AG04449 (cell line): ENCODE measurements around the gene PGLYRP3.

Source experiments
- CTCF ChIA-PET: fragments of 350-600 bp; formaldehyde crosslinking; extraction: SDS; loops from one replicate; lab custom pipeline; 2021; ENCODE audit warnings: antibody characterized with exemption; lab: Yijun Ruan, JAX
- POLR2A ChIA-PET: fragments of 400-600, 350-600 bp; formaldehyde crosslinking; extraction: SDS; loops from one replicate; lab custom pipeline; 2020; ENCODE audit warnings: antibody characterized with exemption, inconsistent platforms; lab: Yijun Ruan, JAX
- DNase-seq: peaks from one replicate; pipeline ENCODE4 v3.0.0-alpha.2; 2010; ENCODE audit warnings: low read depth, low spot score
- H3K4me3 ChIP-seq: 2 replicates; pipeline ENCODE4 v1.5.1; 2011; ENCODE audit warnings: low read depth, mild to moderate bottlenecking, control low read depth, low read length
- TF ChIP-seq, protein P1 (sequence below): IDR thresholded peaks from one replicate; pipeline ENCODE4 v1.5.1; 2011; ENCODE audit warnings: mild to moderate bottlenecking, moderate library complexity, low read length, control low read depth, inconsistent platforms; ENCODE audit not compliant: insufficient read depth; ENCODE audit errors: missing control alignments

The PGLYRP3 gene

DNA sequence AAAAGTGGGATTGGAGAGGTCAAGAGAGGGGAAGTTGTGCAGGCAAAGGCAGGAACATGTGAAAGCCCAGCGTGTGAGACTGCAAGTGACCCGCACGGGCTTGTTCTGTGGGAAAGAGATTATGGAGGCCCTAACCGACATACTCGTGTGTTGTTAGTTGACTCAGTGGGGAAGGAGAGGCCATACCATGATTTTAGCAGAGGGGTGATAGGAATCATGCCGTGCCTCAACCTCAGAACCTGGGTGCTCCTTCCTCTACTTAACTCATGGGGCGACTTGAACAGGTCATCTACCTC, 19.3 kb downstream of the PGLYRP3 start:
- TF ChIP-seq, protein P1, sequence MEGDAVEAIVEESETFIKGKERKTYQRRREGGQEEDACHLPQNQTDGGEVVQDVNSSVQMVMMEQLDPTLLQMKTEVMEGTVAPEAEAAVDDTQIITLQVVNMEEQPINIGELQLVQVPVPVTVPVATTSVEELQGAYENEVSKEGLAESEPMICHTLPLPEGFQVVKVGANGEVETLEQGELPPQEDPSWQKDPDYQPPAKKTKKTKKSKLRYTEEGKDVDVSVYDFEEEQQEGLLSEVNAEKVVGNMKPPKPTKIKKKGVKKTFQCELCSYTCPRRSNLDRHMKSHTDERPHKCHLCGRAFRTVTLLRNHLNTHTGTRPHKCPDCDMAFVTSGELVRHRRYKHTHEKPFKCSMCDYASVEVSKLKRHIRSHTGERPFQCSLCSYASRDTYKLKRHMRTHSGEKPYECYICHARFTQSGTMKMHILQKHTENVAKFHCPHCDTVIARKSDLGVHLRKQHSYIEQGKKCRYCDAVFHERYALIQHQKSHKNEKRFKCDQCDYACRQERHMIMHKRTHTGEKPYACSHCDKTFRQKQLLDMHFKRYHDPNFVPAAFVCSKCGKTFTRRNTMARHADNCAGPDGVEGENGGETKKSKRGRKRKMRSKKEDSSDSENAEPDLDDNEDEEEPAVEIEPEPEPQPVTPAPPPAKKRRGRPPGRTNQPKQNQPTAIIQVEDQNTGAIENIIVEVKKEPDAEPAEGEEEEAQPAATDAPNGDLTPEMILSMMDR = no peak
- no peak overlapping the region for H3K4me3 ChIP-seq
- CTCF ChIA-PET = no interaction called here
- POLR2A ChIA-PET = no interaction called here
- no peak for DNase-seq

DNA sequence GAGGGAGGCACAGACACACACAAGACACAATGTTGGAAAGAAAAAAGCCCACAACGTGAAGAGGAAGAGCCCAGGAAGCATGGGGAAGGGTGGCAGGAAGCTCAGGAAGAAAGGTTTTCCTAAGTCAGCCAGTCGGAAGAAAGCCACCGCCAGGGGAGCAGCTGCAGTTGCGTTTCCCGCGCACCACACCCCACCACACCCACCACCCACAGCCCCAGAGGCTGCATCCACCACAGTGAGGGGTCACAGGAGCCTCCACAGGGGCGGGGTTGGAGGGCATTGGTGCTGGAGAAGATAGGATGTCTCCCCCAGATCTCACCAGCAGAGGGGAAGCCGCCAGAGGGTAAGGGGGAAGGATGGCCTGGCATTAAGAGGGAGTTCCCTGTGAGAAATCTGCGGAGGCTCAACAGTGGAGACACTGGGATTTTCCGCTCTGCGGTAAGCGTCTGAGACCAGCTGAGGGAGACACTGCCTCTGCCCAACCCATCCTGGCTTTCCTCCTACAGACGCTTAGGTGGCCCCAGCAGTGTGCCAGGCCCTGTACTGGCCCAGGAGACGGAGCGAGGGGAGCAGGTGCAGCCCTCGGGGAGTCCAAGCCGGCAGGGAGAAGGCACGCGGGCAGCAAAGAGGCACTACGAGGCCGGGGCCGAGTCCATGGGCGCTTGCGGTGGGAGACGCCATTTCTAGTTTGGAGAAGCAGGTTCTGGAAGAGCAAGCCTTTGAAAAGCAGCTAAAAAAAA, 19.8 kb downstream of the PGLYRP3 start:
- no peak overlapping the region for H3K4me3 ChIP-seq
- TF ChIP-seq, protein P1 = no peak
- ChIA-PET CTCF (no interaction called here), POLR2A (no interaction called here)
- no peak for DNase-seq

GRCh38 chr1:153292185-153292584, 20.6 kb downstream of the PGLYRP3 start:
- ChIA-PET CTCF (no interaction called here), POLR2A (no interaction called here)
- TF ChIP-seq, protein P1 = no peak
- H3K4me3 ChIP-seq = no peak overlapping the region
- no peak for DNase-seq

DNA sequence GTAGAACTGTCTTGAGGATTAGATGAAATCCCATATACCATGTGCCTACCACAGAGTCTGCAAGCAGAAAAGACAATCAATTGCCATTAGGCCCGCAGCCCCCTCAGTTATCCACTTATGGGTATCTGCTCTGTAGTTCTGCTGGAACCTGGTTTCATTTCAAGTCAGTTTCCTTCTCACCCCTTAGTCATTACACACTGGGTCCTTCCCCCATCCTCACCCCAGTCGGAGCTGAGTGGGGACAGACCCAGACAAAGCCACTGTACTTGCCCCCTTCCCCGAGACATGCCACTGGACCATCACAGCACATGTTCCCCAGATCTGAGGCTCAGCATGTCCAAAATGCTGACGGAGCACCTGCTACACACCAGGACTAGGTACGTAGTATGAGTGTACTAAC, 21.2 kb downstream of the PGLYRP3 start:
- DNase-seq = no peak
- TF ChIP-seq, protein P1 = no peak
- ChIA-PET POLR2A (no interaction called here), CTCF (no interaction called here)
- no peak overlapping the region for H3K4me3 ChIP-seq

DNA sequence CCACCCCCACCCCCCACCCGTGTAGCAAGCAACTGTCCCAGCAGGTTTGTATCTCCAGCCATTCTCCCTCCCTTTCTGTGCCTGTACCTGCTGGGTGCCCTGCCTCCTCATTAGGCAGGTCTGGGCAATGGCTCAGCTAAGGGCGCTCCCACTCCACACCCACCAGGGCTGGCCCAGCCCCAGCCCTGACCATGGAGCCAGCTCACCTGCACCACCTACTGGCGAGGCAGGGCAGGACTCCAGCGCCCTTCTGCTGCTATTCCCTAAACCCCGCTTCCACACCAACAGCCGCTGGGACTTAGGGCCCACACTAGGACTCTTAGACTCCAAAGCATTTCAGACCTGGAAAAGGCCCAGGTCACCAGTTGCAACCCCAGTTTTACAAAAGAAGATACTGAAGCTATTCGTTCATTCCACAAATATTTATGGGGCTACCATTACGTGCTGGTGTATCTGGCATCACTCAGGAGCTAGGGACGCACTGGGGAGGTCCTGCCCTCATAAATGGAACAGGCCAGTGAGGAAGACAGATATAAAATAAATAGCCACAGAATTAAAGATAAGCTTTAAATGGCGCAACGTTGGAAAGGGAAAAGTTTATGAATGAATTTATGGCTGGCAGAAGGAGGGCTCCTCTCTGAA, 24.0 kb downstream of the PGLYRP3 start:
- TF ChIP-seq, protein P1 = peak; percentile 34
- no peak overlapping the region for H3K4me3 ChIP-seq
- CTCF ChIA-PET = interaction anchor here (1.2 kb wide), 1 partner anchor 11 kb away, joined by 3 read pairs; no protein-coding TSS in a partner anchor
- POLR2A ChIA-PET = no interaction called here
- no peak for DNase-seq

GRCh38 chr1:153277852-153278251, 34.9 kb downstream of the PGLYRP3 start:
- ChIA-PET POLR2A (no interaction called here), CTCF (interaction anchor here (0.9 kb wide), 1 partner anchor 11 kb away, joined by 3 read pairs; no protein-coding TSS in a partner anchor)
- H3K4me3 ChIP-seq = no peak overlapping the region
- DNase-seq = no peak
- TF ChIP-seq, protein P1 = peak; percentile 24
